GM10248 (cell line): ENCODE data around the gene RNF135.
"Not testable (repeated sequence)": the region's sequence is repeated elsewhere in the genome, so short reads cannot be mapped to it uniquely, and the experiment has no call there.

Experiments used
- CTCF ChIA-PET: fragments of 300-600 bp; sonication (Branson Sonifier 250); formaldehyde crosslinking; extraction: SDS; loops from one replicate; lab custom pipeline; 2021; ENCODE audit warnings: antibody characterized with exemption; lab: Yijun Ruan, JAX
- POLR2A ChIA-PET: fragments of 350-650 bp; sonication (Branson Sonifier 250); formaldehyde crosslinking; extraction: SDS; loops from one replicate; lab custom pipeline; 2020; ENCODE audit warnings: antibody characterized with exemption; lab: Yijun Ruan, JAX
- DNase-seq: peaks from one replicate; pipeline ENCODE4 v3.0.0; 2012; ENCODE audit errors: extremely low spot score
- TF ChIP-seq, protein P1 (sequence below): IDR thresholded peaks from 2 replicates; pipeline ENCODE4 v1.5.1; 2012; ENCODE audit warnings: mild to moderate bottlenecking, low read depth; ENCODE audit errors: extremely low read depth, missing control alignments, control extremely low read depth

RNF135 gene

DNA sequence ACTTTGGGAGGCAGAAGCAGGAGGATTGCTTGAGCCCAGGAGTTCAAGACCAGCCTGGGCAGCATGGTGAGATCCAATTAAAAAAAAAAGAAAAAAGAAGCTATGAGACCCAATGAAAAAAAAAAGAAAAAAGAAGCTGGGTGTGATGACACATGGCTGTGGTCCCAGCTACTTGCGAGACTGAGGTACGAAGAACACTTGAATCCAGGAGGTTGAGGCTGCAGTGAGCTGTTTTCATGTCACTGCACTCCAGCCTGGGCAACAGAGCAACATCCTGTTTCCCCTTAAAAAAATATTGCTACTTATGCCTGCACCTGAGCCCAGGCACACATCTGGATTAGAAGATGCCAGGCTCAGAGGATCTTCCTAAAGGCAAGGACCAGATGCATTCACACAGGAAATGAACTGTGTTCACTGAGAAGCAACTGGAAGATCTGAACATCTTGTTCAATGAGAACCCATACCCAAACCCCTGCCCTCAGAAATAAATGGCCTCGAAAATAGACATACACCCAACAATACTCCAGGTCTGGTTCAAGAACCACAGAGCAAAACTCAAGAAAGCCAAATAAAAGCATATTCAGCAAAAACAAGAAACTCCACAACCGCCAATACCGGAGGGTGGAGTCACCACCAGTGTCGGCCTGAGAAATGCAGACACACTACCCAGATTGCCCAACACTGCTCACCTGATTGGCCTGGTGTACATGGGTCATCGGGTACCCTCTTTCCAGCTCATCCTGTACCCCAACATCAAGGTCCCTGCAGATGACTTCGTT, 4.4 kb downstream of the RNF135 start:
- CTCF ChIA-PET, result interaction anchor here (1.3 kb wide), 1 partner anchor 242 kb away, joined by 3 read pairs; no protein-coding TSS in a partner anchor
- POLR2A ChIA-PET, result no interaction called here
- TF ChIP-seq, protein P1, sequence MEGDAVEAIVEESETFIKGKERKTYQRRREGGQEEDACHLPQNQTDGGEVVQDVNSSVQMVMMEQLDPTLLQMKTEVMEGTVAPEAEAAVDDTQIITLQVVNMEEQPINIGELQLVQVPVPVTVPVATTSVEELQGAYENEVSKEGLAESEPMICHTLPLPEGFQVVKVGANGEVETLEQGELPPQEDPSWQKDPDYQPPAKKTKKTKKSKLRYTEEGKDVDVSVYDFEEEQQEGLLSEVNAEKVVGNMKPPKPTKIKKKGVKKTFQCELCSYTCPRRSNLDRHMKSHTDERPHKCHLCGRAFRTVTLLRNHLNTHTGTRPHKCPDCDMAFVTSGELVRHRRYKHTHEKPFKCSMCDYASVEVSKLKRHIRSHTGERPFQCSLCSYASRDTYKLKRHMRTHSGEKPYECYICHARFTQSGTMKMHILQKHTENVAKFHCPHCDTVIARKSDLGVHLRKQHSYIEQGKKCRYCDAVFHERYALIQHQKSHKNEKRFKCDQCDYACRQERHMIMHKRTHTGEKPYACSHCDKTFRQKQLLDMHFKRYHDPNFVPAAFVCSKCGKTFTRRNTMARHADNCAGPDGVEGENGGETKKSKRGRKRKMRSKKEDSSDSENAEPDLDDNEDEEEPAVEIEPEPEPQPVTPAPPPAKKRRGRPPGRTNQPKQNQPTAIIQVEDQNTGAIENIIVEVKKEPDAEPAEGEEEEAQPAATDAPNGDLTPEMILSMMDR, result no peak
- DNase-seq, result no peak

DNA sequence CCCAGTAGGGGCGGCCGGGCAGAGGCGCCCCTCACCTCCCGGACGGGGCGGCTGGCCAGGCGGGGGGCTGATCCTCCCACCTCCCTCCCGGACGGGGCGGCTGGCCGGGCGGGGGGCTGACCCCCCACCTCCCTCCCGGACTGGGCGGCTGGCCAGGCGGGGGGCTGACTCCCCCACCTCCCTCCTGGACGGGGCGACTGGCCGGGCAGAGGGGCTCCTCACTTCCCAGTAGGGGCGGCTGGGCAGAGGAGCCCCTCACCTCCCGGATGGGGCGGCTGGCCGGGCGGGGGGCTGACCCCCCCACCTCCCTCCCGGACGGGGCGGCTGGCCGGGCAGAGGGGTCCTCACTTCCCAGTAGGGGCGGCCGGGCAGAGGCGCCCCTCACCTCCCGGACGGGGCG, 9.1 kb downstream of the RNF135 start:
- CTCF ChIA-PET, DNase-seq, POLR2A ChIA-PET: not testable (repeated sequence)

DNA sequence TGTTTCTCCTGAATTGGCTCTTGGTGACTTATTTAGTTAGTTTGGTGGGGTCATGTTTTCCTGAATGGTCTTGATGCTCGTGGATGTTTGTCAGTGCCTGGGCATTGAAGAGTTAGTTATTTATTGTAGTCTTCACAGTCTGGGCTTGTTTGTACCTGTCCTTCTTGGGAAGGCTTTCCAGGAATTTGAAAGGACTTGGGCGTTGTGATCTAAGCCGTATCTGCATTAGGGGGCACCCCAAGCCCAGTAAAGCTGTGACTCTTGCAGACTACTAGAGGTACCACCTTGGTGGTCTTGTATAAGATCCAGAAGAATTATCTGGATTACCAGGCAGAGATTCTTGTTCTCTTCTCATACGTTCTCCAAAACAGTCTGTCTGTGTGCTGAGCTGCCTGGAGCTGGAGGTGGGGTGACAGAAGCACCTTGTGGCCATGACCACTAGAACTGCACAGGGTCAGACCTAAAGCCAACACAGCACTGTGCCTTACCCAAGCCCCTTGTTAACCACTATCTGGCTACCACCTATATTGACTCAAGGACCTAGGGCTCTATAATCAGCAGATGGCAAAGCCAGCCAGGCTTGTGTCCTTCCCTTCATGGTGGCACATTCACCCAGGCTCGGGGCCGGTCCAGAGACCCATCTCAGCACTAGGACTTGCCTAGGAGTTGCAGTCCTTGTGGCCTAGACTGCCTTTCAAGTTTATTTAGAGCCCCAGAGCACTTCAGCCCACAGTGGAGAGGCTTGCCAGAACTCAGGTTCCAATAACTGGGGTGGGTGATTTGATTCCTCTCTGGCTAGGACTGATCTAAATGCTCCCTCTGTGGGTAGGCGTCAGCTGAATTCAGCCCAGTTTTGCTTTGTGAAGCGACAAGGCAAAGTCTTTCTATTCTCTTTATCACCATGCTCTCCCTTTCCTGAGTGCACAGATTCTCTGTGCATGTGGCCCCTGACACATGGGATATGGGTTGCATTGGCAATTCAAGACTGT, 11.0 kb downstream of the RNF135 start:
- no peak for DNase-seq
- ChIA-PET POLR2A (no interaction called here), CTCF (interaction anchor here (1.1 kb wide), 1 partner anchor 273 kb away, joined by 3 read pairs; no protein-coding TSS in a partner anchor)
- TF ChIP-seq, protein P1, result no peak

DNA sequence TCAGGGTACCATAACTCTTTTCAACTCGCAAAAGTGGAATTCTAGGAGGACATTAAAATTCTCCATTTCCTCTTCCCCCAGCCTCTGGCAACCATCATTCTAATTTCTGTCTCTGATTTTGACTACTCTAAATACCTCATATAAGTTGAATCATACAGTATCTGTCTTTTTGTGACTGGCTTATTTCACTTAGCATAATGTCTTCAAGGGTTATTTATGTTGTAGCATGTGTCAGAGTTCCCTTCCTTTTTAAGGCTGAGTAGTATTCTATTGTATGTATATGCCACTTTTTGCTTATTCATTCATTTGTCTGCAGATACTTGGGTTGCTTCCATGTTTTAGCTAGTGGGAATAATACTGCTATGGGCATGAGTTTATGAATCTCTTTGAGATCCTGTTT, 12.0 kb downstream of the RNF135 start:
- no peak for DNase-seq
- POLR2A ChIA-PET, result interaction anchor here (0.7 kb wide), 1 partner anchor 71 kb away, joined by 3 read pairs; no protein-coding TSS in a partner anchor
- TF ChIP-seq, protein P1, result no peak
- CTCF ChIA-PET, result no interaction called here

DNA sequence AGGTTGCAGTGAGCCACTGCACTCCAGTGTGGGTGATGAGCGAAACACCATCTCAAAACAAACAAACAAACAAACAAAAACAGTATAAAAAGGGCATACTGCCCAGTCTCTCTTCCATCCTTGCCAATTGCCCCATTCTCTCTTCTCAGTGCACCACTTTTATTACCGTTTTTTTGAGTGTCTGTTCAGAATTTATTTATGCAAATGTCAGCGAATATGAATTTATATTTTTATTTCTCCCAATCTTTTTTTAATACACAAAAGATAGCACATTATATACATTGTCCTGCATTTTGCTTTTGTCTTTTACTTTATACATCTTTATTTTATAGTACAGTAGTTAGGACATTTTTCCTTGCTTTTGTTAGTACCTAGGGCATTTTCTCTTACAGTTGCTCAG, 19.6 kb downstream of the RNF135 start:
- ChIA-PET POLR2A (no interaction called here), CTCF (no interaction called here)

DNA sequence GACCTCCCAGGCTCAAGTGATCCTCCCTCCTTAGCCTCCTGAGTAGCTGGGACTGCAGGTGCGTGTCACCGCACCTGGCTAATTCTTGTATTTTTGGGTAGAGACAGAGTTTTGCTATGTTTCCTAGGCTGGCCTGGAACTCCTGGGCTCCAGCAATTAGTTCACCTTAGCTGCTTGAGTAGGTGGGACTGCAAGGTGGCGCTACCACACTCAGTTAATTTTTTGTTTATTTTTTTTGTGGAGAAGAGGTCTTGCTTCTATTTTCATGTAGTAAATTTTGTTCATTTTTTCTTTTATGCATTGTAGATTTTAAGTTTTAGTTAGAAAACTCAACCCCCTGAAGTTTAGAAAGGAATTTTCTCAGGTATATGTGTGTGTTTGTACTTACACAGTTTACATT, 21.7 kb downstream of the RNF135 start:
- ChIA-PET CTCF (interaction anchor here (0.7 kb wide), 1 partner anchor 14 kb away, joined by 3 read pairs; no protein-coding TSS in a partner anchor), POLR2A (no interaction called here)
- DNase-seq, result no peak
- TF ChIP-seq, protein P1, result no peak

More for the DNA sequence above, 19.6 kb downstream of the RNF135 start:
- TF ChIP-seq, protein P1, result no peak
- DNase-seq, result no peak
